Measurements from ENCODE around the gene PPAT.
"Not testable (repeated sequence)": the region's sequence is repeated elsewhere in the genome, so short reads cannot be mapped to it uniquely, and the experiment has no call there.

Gene PPAT

GRCh38 chr4:56386091-56386490 lies 49.3 kb downstream of the PPAT start:
- H3K27me3 ChIP-seq = no peaks in the 10 kb centered on the region
- H3K4me1 ChIP-seq = 0 out of 2 replicates have a peak, but pooled peaks cover 3% of the 10 kb centered on the region
- peaks cover 5% of the 10 kb centered on the region; the same call in 1 of the 2 replicates for H3K36me3 ChIP-seq
- no peaks in the 10 kb centered on the region for H3K9me3 ChIP-seq
- no peak for TF ChIP-seq CTCF (IDR thresholded peaks at IDR 0.05; ENCODE audit: low read depth, low read length)
- no peak for DNase-seq
- H3K4me3 ChIP-seq (ENCODE audit: low read depth, low read length) = peak overlapping the region; percentile 91

- Histone ChIP-seq H3K4me1 (no peaks in the 10 kb centered on the region), H3K27me3 (no peaks in the 10 kb centered on the region), H3K4me3 (ENCODE audit: low read depth, low read length) (no peak overlapping the region), H3K9me3 (no peaks in the 10 kb centered on the region), H3K36me3 (peaks cover 15% of the 10 kb centered on the region)
- no peak for TF ChIP-seq CTCF (IDR thresholded peaks at IDR 0.05; ENCODE audit: low read depth, low read length)
- DNase-seq = no peak
These were observed 60.0 kb downstream of the PPAT start for GRCh38 chr4:56375458-56375857.

DNA sequence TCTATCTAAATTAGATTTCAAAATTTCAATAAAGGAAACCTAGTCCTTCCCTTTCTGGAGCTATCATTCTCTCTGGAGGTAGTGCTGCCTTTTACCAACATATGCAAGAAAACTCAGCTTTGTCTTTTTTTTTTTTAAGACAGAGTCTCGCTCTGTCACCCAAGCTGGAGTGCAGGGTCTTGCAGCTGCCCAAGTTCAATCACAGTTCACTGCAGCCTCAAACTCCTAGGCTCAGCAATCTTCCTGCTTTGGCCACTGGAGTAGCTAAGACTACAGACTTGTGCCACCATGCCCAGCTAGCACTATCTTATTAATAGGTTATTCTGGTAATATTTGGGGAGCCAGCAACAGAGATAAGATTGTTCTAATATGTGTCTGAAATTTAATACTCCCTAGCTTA lies 60.5 kb downstream of the PPAT start:
- no peaks in the 10 kb centered on the region for H3K4me1 ChIP-seq
- H3K4me3 ChIP-seq (ENCODE audit: low read depth, low read length) = no peak overlapping the region
- H3K27me3 ChIP-seq = no peaks in the 10 kb centered on the region
- no peaks in the 10 kb centered on the region for H3K9me3 ChIP-seq
- no peak for TF ChIP-seq CTCF (IDR thresholded peaks at IDR 0.05; ENCODE audit: low read depth, low read length)
- peaks cover 20% of the 10 kb centered on the region for H3K36me3 ChIP-seq
- DNase-seq = no peak

- H3K36me3 ChIP-seq = peaks cover 16% of the 10 kb centered on the region
- no peaks in the 10 kb centered on the region for H3K9me3 ChIP-seq
- DNase-seq = no peak
- no peaks in the 10 kb centered on the region for H3K27me3 ChIP-seq
- no peaks in the 10 kb centered on the region for H3K4me1 ChIP-seq
- no peak overlapping the region for H3K4me3 ChIP-seq (ENCODE audit: low read depth, low read length)
- no peak for TF ChIP-seq CTCF (IDR thresholded peaks at IDR 0.05; ENCODE audit: low read depth, low read length)
These were observed 62.6 kb downstream of the PPAT start for GRCh38 chr4:56372774-56373173.

GRCh38 chr4:56371426-56372220 lies 63.8 kb downstream of the PPAT start:
- DNase-seq = no peak
- no peak for TF ChIP-seq CTCF (IDR thresholded peaks at IDR 0.05; ENCODE audit: low read depth, low read length)
- H3K36me3 ChIP-seq = peaks cover 12% of the 10 kb centered on the region
- H3K9me3 ChIP-seq = no peaks in the 10 kb centered on the region
- H3K4me3 ChIP-seq (ENCODE audit: low read depth, low read length) = no peak overlapping the region
- H3K4me1 ChIP-seq = no peaks in the 10 kb centered on the region
- H3K27me3 ChIP-seq = no peaks in the 10 kb centered on the region

DNA sequence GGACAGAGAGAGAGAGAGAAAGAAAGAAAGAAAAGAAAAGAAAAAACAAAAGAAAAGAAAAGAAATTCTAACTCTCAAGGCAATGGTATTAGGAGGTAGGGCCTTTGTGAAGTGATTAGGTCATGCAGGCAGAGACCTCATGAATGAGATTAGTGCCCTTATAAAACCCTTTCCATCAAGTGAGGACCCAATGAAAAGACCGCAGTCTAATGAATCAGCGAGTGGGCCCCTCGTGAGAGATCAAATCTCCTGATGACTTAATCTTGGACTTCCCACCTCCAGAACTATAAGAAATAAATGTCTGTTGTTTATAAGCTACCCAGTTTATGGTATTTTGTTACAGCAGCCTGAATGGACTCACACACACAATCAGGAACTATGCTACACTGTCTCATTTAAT lies 65.0 kb downstream of the PPAT start:
- no peak for TF ChIP-seq CTCF (IDR thresholded peaks at IDR 0.05; ENCODE audit: low read depth, low read length)
- DNase-seq = no peak
- Histone ChIP-seq H3K36me3 (peaks cover 12% of the 10 kb centered on the region), H3K4me1 (no peaks in the 10 kb centered on the region), H3K27me3 (no peaks in the 10 kb centered on the region), H3K9me3 (no peaks in the 10 kb centered on the region), H3K4me3 (ENCODE audit: low read depth, low read length) (no peak overlapping the region)

- not testable (repeated sequence) for H3K27me3 ChIP-seq; H3K4me3 ChIP-seq (ENCODE audit: low read depth, low read length); DNase-seq; H3K4me1 ChIP-seq; H3K9me3 ChIP-seq; H3K36me3 ChIP-seq
These were observed 72.4 kb downstream of the PPAT start for GRCh38 chr4:56362981-56363380.
